ENCODE measurements around the gene POU6F1.
"Not testable (repeated sequence)": the region's sequence is repeated elsewhere in the genome, so short reads cannot be mapped to it uniquely, and the experiment has no call there.

Gene POU6F1

DNA sequence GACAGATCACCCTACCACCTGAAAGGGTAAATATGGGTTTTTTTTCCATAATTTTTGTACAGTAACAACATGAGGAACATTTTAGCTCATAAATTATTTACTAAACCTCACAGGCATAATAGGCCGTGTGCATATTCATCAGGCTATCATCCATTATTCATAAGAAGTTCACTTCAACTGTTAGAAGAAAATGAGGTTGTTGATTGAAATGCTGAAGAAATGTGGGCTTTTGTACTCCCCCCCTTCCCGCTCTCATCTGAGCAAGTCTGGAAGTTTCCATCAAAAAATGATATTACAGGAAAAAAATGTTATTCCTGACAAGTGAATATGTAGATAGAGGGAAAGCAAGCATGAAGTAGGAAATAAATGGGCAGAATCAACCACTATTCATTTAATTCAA is 7.9 kb upstream of the POU6F1 start:
- no peak for DNase-seq

DNA sequence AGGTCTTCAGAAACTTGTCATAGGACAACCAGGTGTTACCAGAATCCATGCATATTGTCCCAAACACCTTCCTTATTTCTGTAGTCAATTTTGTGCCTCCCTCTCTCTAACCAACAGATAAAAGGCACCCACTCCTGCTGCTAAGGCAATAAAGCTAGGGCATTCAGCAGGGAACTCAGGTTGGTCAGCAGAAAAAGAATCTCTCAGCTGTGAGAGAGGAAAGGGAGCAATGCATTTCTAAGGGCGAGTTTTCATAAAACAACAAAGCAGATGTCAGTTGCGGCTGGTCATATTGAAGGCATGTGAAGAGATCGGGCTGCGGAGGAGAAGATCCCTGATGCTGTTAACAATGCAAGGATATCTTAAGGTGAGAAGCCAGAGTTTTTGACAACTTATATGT is 7.4 kb upstream of the POU6F1 start:
- no peak for DNase-seq

DNA sequence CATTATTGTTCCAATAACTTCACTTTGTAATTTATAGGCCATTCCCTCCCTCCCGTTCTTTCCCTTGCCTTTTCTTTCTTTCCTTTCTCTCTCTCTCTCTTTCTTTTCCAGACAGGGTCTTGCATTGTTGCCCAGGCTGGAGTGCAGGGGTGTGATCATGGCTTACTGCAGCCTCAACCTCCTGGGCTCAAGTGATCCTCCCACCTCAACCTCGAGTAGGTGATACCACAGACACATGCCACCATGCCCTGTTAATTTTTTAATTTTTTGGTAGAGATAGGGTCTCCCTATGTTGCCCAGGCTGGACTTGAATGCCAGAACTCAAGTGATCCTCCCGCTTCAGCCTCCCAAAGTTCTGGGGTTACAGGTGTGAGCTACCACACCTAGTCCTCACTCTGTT is 6.8 kb upstream of the POU6F1 start:
- DNase-seq, result no peak

DNA sequence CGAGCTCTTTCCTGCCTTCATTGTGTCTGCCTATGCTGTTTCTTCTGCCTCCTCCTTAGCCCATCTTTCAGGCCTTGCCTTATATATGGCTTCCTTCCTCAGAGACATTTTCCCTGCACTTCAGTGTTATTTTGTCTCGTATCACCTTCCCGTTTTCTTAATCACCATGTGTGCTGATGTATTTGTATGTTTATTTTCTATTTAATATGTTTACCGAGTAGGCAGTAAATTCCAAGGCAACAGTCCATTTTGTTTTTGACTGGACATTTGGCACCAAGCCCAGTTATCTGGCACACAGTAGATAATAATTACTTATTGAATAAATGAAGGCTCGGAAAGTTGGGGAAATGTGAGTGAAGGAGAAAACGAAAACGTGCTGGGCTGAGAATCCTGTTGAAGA is 4.6 kb upstream of the POU6F1 start:
- DNase-seq, result no peak

DNA sequence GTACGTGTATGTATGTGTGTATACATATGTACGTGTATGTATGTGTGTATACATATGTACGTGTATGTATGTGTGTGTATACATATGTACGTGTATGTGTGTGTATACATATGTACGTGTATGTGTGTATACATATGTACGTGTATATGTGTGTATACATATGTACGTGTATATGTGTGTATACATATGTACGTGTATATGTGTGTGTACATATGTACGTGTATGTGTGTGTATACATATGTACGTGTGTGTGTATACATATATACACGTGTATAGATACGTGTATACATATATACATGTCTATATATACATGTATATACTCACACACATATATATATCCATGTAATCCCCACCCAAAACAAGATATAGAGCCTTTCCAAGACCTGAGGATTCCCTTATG is 2.0 kb upstream of the POU6F1 start:
- DNase-seq, result not testable (repeated sequence)

DNA sequence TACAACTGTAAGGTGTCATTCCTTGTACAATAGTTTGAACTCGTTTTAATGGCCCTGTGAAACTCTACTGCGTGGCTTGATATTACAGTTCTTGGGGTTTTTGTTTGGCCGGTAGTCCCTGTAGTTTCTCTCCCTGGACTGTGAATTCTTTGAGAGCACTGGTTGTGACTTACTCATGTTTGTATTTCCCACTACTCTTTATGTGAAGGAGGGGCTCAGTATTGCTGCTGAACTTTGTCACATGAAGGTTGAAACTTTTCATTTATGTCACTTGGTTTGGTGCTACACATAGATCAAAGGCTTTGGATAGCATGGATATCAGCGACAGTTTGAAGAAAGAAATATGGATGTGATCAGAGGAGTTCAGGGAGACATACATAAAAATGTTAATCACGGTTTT is 1.5 kb upstream of the POU6F1 start:
- no peak for DNase-seq

DNA sequence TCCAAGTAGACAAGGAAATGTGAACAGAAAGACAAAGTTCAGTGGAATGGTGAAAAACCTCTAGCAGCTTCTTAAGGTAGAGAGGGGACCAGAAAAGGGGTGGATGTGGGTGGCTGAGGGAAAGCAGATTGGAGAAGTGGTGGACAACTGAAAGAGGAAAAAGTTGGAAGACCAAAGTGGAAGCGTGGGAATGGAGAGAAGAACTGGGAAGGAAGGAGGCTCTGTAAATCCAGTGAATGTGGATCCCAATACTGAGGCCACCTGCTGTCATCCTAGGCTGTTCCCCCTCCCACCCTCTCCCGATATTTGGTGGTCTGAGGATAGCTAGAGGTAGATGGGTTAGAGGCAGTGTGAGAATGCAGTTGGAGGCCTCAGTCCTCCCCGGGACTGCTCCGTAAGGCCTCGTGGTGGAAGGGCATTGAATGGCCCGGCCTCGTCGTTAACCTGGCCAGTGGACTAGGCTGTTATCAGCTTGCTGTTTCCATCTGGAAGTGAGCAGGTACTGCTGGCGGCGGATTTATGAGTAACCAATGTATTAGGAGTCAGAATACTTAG is 822 bp upstream of the POU6F1 start:
- DNase-seq, result peak; percentile 16

DNA sequence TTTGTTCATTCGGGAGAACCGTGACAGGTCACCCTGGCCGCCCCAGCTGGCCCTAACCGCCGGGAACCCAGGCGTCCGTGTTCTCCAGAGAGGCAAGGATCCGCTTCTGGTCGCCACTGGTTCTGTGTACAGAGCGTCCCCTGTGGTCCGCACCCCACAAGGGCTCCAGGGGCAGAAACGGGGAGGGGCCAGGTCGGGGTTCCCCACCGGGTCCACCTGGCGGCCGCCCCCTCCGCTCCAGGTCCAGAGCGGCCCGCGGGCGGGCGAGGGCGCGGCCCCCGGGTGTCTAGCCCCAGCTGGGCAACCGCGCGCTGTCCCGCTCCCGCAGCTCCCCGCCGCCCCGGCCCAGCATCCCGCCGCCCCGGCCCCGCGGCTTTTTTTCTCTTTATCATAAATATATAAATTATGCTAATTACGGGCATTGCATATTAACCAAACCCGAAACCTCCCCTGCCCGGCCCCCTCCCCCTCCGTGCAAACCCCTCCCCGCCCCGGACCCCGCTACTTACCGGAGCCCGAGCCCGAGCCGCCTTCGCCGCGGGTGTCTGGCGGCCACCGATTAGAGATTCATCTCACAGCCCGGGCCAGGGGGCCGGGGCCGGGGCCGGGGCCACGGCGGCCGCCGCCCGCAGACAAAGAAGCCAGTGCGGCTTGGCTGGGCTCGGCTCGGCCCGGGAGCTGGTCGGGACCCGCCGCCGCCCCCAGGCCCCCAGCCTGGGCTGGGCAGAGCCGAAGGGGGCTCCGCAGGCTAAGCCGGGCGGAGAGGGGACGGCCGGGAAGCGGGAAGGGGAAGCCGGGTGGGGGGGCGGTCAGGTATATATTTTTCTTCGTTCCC is 512 bp downstream of the POU6F1 start:
- no peak for DNase-seq

DNA sequence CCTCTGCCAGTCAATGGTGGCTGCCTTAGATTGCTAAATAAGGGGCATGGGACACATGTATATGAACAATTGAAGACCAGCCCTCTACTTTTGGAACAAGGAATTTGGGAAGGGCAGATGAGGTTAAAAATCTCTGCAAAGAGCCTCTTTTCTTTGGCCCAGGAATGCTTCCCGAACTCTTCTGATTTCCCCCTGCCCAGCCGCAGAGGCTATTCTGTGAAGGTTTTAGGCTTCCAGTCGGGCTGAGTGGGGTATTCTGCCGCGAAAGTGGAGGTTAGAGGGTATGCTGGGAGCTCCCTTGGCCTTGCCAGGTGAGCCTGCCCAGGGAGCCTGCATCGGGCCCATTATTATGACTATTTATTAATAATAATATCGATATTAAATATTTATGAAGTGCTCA is 1.2 kb downstream of the POU6F1 start:
- DNase-seq, result no peak

DNA sequence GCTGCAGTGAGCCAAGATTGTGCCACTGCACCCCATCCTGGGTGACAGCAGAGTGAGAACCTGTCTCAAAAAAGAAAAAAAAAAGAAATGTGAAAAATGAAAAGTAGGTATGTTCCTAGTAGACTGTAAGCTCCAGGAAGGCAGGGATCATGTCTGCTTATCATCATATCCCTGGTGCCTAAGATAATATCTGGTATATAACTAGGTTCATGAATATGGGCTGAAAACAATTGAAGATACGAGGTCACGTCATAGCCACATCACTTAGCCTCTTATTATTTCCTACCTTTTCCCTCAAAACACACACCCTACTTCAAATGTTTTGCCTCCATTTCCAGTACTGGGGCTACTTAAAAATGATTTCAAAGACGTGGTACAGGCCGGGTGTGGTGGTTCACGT is 3.0 kb downstream of the POU6F1 start:
- no peak for DNase-seq

DNA sequence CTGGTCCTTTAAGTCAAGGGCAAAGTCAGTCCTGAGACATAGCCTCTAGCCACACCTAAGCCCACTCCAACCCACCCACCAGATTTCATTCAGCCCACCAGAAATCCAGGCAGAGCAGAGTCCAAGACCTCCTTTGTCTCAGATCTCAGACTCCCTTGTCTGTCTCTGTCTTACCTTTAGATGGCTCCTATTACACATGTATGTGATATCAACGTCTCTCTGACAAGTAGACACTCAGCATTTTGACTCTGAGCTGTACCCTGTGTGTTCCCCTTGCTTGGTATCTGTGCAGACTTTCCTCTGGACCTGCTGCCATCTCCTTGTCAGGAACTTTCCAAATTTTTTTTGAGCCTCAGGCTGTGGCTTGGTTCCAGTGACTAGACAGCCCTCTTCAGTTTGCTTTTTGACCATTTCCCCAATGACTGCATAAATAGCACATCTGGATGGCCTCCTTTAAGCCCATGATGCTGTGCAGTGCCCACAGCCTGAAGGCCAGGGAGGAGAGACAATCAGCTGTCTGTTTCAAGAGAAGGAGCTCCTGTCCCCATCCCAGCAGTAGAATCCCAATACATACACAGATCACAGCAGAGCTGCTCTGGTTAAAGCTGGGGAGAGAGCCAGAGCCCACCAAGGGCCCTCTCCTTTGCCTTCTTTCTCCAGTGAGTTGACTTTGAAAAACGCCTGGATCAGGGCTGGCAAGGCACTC is 7.0 kb downstream of the POU6F1 start:
- DNase-seq, result no peak

DNA sequence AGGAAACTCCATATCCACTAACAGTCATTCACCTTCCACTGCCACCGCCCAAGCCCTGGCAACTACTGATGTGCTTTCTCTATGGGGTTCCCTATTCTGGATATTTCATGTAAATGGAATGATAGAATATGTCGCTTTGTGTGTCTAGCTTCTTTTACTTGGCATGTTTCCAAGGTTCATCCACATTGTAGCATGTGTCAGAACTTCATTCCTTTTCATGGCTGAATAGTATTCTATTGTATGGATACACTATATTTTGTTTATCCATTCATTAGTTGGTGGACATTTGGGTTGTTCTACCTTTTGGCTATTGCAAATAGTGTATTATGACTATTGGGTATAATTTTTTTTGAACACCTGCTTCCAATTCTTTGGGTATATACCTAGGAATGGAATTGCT is 8.6 kb downstream of the POU6F1 start:
- DNase-seq, result no peak

DNA sequence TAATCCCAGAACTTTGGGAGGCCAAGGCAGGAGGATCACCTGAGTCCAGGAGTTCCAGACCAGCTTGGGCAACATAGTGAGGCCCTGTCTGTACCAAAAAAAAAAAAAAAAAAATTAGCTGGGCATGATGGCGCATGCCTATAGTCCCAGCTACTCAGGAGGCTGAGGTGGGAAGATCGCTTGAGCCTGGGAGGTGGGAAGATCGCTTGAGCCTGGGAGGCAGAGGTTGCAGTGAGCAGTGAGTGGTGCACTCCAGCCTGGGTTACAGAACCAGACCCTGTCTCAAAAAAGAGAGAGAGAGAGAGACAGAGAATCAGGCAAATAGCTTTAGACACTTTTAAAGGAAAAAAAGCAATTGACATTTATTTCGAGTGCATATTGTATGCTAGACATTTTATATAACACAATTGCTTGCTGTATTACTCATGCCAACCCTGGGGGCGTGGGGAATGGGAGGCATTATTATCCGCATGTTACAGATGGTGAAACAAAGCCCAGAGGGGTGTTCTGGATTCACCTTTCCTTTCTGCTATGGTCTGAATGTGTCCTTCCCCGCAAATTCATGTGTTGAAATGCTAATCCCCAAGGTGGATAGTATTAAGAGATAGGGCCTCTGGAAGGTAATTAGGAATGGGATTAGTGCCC is 9.7 kb downstream of the POU6F1 start:
- no peak for DNase-seq

DNA sequence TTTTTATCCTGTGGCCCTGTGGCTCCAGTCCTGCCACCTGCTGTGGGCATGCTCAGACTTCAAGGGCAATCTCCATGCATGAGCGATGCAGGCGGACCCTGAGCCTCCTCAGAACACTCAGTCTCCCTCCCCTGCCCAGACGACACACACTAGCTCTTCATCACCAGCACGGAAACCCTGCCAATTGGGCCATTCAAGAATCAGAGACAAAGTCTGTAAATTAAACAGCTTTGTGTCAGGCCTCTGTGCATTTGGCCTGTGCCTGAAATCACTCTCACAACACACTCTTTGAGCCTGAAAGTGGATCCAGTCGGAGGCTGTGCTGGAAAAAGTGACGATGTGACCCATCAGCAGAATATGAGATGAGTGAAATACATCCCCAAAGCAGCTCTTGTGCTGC is 12.5 kb downstream of the POU6F1 start:
- no peak for DNase-seq

DNA sequence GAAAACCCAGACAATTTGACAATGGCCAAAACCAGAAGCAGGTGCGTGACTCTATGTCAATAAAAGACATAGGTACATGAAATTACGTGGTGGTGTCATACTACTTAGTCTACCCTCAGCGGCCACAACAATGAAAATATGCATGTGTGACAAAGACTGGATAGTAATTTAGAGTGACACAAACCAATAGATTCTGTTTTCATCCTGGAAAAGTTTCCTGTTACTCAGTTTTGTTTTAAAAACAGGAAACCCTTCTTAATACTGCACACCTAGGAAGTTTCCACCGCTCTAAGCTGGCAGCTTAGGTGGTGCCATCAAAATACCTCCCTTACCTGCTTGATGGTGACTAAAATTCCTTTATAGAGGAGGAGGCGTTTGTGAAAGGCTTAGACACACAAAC is 15.1 kb downstream of the POU6F1 start:
- no peak for DNase-seq

DNA sequence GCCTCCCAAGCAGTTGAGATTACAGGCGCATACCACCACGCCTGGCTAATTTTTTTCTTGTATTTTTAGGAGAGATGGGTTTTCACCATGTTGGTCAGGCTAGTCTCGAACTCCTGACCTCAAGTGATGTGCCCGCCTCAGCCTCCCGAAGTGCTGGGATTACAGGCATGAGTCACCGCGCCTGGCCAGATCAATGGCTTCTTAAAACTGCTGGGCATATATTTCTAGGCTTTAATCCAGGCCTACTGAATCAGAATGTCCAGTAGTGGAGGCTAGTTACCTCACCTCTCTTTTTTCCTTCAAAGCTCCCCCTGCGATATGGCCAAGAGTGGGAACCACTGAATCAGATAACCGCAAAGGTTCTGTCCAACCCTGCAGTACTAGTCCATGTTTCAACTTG is 17.1 kb downstream of the POU6F1 start:
- no peak for DNase-seq

DNA sequence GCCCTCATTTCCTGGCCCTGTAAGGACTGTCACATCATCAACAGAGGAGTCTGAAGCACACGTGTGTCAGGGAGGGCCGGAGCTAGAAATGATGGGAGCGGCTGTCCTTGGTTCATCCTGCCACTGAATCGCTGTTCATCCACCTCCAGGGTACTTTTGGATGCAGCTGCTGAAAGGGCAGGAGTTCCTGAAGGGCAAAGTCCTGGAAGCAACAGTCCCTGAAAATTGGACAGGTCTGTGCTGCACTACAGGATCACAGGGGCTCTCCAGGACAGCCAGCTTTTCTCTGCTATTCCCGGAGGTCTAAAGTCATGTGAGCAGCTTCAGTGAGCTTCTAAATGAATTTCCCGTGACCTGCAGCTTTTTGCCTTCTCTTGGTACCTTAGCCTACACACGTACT is 17.7 kb downstream of the POU6F1 start:
- DNase-seq, result no peak

DNA sequence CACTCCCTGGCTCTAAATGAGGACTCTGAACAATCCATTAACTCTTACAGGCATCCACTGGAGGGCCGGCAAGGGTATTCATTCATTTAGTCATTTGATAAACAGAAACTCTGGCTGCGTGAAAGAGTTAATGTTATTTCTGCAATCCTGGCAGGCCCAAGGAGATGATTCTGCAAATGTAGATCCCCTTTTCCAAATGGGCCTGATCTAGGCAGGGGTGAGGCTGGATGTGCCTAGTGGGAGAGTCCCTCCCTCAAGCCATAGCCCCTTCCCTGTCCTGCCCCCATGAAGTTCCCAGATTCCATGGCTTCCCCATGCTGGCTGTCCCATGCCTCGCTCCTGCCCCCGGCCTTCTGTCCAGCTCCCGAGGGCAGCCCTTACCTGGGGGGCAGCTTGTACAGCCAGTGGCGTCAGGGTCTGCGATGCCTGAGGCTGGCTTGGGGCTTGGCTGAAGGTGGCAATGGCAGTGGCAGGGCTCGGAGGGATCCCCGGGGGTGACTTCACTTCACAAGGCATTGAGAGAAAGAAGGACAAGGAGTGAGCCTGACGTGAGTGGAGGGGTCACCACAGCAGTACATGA is 18.4 kb downstream of the POU6F1 start:
- no peak for DNase-seq

DNA sequence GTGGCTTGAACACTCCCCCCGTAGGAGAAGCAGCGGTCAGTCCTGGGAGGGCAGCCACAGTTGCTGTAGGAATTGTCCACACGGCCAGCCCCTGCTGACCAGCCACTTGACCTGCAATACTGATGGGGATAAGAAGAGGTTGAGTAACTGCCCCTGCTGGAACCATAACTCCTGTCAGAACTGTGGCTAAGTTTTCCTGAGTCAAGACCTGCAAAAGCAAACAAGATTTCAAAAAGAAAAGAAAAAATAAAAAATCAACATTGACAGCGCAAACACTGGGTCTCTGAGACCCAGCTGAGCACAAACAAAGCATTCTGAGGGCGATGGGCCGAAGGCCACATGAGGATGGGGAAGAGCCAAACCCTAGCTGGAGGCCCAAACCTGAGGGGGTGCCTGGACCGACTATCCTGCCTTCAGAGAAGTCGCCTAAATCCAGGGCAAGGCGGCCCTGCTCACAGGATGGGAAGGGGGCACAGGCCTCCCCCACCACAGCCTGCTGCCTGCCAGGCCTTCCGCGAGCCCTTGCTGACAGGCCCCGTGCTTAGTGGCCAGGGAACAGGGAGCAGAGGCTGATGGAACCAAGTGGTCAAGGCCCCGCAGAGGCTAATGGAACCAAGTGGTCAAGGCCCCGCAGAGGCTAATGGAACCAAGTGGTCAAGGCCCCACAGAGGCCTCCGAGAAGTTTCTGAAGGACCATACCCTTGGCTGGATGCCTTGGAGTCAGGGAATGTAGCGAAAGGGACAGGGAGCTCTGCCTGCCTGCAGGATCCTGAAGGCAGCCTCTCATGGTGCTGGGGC is 19.1 kb downstream of the POU6F1 start:
- no peak for DNase-seq

DNA sequence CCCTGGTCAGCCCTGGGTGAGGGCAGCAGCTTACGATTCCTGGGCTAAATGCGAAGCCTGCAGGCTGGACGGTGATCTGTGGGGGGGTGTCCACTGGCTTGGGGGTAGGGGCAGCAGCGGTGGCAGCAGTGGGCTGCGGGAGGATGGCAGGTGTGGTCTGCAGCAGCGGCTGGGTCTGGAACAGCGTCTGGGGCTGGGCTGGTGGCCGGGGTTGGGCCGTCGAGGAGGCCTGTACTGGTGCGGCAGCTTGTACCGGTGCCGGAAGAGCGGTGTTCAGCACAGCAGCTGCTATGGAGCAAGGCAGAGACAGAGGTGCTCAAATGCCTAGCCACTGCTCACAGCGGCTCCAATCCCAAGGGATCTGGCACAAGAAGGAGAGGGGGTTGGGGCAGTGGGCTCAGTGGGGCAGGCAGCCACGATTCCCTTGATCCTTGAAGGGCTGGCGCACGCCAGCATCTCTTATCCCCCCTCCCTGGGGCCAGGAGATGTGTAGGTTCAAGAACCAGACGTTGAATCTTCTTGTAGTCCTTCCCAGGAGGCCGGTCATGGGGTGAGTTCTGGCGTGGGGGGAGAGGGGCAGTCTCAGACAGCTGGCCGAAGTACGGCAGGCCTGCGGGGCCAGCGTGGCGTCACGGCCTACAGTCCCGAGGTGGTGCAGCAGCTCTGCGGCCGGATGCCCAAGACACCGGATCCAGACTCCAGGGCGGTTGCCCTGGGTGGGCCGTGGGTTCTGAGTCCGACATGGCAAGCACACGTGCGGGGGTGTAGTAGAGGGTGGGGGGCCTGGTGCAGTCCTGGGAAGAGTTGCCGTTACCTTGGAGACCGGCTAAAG is 19.9 kb downstream of the POU6F1 start:
- no peak for DNase-seq

DNA sequence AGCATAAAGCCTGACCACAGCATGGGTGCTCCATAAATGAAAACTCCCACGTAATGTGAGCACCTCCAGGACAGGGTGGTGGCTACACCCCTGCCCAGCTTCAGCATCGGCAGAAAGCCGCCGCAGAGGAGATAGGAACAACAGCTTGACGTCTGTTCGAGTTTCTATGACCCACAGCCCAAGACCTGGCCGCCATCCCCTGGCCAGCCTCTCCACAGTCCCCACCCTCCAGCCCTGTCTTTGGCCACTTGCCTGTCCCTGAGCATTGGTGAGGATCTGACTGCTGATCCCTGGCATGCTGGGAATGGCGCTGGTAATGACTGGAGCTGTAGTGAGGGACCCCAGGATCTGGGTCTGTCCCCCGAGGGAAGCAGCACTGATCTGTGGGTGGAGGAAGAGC is 21.3 kb downstream of the POU6F1 start:
- no peak for DNase-seq

DNA sequence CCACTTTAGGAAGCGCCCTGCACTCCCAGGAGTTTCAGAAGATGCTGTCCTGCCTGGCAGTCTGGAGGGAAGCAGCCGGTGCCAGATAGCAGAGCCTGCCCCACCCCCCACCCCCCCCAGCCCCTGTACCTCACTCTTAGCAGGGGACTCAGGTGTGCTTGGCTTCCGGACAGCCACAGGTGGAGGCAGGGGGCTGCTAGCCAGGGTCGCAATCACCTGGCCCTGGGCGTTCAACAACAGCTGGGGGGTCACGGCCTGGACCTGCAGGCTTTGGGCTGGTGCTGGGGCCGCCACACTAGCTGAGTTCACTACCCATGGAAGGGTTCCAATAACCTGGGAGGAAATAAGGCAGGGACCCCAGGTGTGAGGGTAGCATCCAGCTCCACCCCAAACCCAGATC is 22.0 kb downstream of the POU6F1 start:
- no peak for DNase-seq
